GM18499 (cell line): ENCODE data around the gene RXFP4.
"Not testable (repeated sequence)": the region's sequence is repeated elsewhere in the genome, so short reads cannot be mapped to it uniquely, and the experiment has no call there.

Source experiments
- ATAC-seq: cut with Tn5 transposase; IDR thresholded peaks from one replicate; pipeline ENCODE4 v1.9.1; 2021; ENCODE audit warnings: moderate number of reproducible peaks; ENCODE audit not compliant: insufficient read depth, unreplicated experiment

The RXFP4 gene

GRCh38 chr1:155929057-155929456 is 12.4 kb upstream of the RXFP4 start:
- ATAC-seq = no peak

- ATAC-seq = not testable (repeated sequence)
Observed at GRCh38 chr1:155930725-155931124, 10.7 kb upstream of the RXFP4 start.

GRCh38 chr1:155931332-155932038 is 10.0 kb upstream of the RXFP4 start:
- ATAC-seq = no peak

- ATAC-seq = no peak
Observed at GRCh38 chr1:155932081-155932480, 9.4 kb upstream of the RXFP4 start.

GRCh38 chr1:155932487-155932886 is 9.0 kb upstream of the RXFP4 start:
- ATAC-seq = no peak

GRCh38 chr1:155933591-155934096 is 7.8 kb upstream of the RXFP4 start:
- no peak for ATAC-seq

GRCh38 chr1:155934097-155934935 is 7.1 kb upstream of the RXFP4 start, which contains the start of gene KHDC4:
Gene KHDC4, minus strand, starts transcription at chr1:155934413. Its CDS starts 40 bp downstream, at chr1:155934373.
- ATAC-seq = peak; percentile 76

GRCh38 chr1:155934936-155935590 is 6.4 kb upstream of the RXFP4 start:
- no peak for ATAC-seq

- ATAC-seq = no peak
Observed at GRCh38 chr1:155938220-155938627, 3.2 kb upstream of the RXFP4 start.

- no peak for ATAC-seq
Observed at GRCh38 chr1:155940482-155940992, 901 bp upstream of the RXFP4 start.

- no peak for ATAC-seq
Observed at GRCh38 chr1:155941845-155942531, 550 bp downstream of the RXFP4 start.

- ATAC-seq = no peak
Observed at GRCh38 chr1:155942578-155943141, 1.2 kb downstream of the RXFP4 start.

- no peak for ATAC-seq
Observed at GRCh38 chr1:155944444-155944799, 3.0 kb downstream of the RXFP4 start.

- no peak for ATAC-seq
Observed at GRCh38 chr1:155946633-155947219, 5.3 kb downstream of the RXFP4 start.

- no peak for ATAC-seq
Observed at GRCh38 chr1:155947292-155947691, 5.9 kb downstream of the RXFP4 start.

- no peak for ATAC-seq
Observed at GRCh38 chr1:155947741-155948140, 6.3 kb downstream of the RXFP4 start.

GRCh38 chr1:155950829-155951228 is 9.4 kb downstream of the RXFP4 start:
- ATAC-seq = no peak

GRCh38 chr1:155951753-155952504 is 10.5 kb downstream of the RXFP4 start:
- no peak for ATAC-seq

GRCh38 chr1:155952505-155952890 is 11.1 kb downstream of the RXFP4 start:
- no peak for ATAC-seq
